Endothelial cell (in vitro differentiated cells): ENCODE data around the gene EPHB1. TPM values are rescaled to one million over a fixed set of nuclear protein-coding genes. Genes with fewer than 3 reads are reported as not detected.

Experiments
- DNase-seq: peaks from one replicate; pipeline ENCODE4 v3.0.0; 2021; ENCODE audit warnings: low spot score
- H3K27ac Mint-ChIP-seq: one replicate; pipeline ENCODE4 v1.8.0; 2021; ENCODE audit warnings: mixed read lengths, inconsistent platforms; ENCODE audit not compliant: unreplicated experiment
- H3K27me3 Mint-ChIP-seq: one replicate; pipeline ENCODE4 v1.8.0; 2021; ENCODE audit warnings: mild to moderate bottlenecking, moderate library complexity, mixed read lengths, inconsistent platforms; ENCODE audit not compliant: unreplicated experiment
- H3K36me3 Mint-ChIP-seq: one replicate; pipeline ENCODE4 v1.8.0; 2021; ENCODE audit warnings: mild to moderate bottlenecking, low read depth, mixed read lengths, inconsistent platforms; ENCODE audit not compliant: unreplicated experiment
- H3K4me1 Mint-ChIP-seq: one replicate; pipeline ENCODE4 v1.8.0; 2021; ENCODE audit warnings: mild to moderate bottlenecking, mixed read lengths, inconsistent platforms; ENCODE audit not compliant: unreplicated experiment
- H3K4me3 Mint-ChIP-seq: one replicate; pipeline ENCODE4 v1.8.0; 2021; ENCODE audit warnings: mild to moderate bottlenecking, mixed read lengths, inconsistent platforms; ENCODE audit not compliant: unreplicated experiment
- H3K9me3 Mint-ChIP-seq: one replicate; pipeline ENCODE4 v1.8.0; 2021; ENCODE audit warnings: mixed read lengths, inconsistent platforms; ENCODE audit not compliant: unreplicated experiment
- CTCF ChIP-seq: fragments of 200-600 bp; sonication (generic); IDR thresholded peaks from one replicate; pipeline ENCODE4 v1.5.0; 2021; ENCODE audit warnings: antibody characterized with exemption; ENCODE audit not compliant: unreplicated experiment
- total RNA-seq: library from RNA; stranded (reverse); fragmentation: NEBNext Ultra II Directional; extraction: Animal tissue kit (Norgen Biotek cat#: 25700); gene quantifications from one replicate; pipeline ENCODE4 v1.2.1, GENCODE V29; 2021; ENCODE audit not compliant: unreplicated experiment

Gene EPHB1
- total RNA-seq, 1 donor from 2014 or later = 5.7 TPM

DNA sequence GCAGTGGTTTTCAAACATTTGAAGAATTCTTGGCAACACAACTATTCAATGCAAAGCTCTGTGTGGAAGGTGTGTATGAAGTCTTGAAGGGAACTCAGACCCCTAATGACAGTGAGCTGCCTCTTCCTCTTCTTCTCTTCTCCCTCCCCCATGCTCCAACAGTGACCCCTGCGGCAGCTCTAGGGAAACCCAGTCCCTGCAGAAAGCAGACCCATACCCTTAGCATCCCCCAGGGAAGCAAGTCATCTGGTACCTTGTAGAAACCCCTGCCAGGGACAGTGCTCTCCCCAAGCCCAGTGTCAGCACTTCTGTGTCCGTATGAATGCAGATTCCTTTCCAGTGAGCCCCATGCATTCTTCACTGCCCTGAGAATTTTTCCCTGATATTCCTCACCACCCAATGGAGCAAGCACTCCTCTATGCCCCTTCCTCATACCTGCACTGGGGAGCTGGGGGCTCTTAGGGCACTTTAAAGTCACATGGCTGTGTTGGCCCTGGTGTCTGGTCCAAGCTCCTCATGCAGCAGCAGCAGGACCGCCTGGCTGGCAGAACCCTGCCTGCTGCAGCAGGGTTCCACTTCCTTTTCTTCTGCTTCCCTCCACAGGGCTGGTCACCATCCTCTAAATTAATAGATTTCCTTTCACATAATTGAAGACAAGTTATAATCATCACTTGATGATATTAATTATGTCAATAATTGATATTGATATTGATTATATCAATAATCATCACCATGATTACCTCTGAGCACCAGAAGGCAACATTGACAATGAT, 442.5 kb downstream of the EPHB1 start:
- no peak for TF ChIP-seq CTCF
- DNase-seq = peak; percentile 14
- H3K9me3 Mint-ChIP-seq = peaks cover 4% of the 10 kb centered on the region
- H3K36me3 Mint-ChIP-seq = peaks cover 13% of the 10 kb centered on the region
- peaks cover 5% of the 10 kb centered on the region for H3K27me3 Mint-ChIP-seq
- H3K4me3 Mint-ChIP-seq = no peak overlapping the region
- no peak overlapping the region for H3K27ac Mint-ChIP-seq
- H3K4me1 Mint-ChIP-seq = no peaks in the 10 kb centered on the region

DNA sequence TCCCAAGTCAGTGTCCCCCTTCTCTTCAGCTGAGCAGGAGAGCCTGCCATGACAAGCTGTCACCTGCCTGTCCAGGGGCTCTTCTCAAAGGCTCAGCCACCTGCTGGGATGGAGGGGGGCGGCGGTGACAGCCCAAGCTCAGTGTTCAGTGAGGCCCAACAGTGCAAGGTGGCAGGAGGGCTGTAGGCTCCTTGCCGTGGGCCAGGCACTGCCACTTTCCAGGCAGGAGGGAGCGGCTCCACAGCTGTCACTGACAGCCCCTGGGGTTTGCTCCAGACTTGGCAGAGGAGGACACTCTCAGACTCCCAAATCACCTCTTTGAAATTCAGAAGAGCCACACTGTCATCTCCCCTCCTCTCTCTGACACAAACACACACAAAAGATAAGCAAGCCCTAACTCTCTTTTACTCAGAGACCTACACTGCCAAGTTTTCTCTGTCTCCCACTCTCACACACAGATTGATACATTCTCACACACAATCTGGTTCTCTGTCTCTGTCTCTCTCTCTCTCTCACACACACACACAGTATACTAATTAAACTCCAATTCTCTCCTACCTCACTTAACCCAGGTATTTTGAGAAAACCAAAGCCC, 443.3 kb downstream of the EPHB1 start:
- Mint-ChIP-seq H3K27me3 (peaks cover 5% of the 10 kb centered on the region), H3K9me3 (peaks cover 4% of the 10 kb centered on the region), H3K27ac (no peak overlapping the region), H3K4me3 (no peak overlapping the region), H3K36me3 (peaks cover 12% of the 10 kb centered on the region), H3K4me1 (no peaks in the 10 kb centered on the region)
- no peak for TF ChIP-seq CTCF
- no peak for DNase-seq

GRCh38 chr3:135238871-135239614, 444.0 kb downstream of the EPHB1 start:
- Mint-ChIP-seq H3K4me1 (no peaks in the 10 kb centered on the region), H3K9me3 (peaks cover 3% of the 10 kb centered on the region), H3K4me3 (no peak overlapping the region), H3K27ac (no peak overlapping the region), H3K27me3 (peaks cover 5% of the 10 kb centered on the region), H3K36me3 (peaks cover 5% of the 10 kb centered on the region)
- no peak for TF ChIP-seq CTCF
- no peak for DNase-seq

- Mint-ChIP-seq H3K4me3 (no peak overlapping the region), H3K27ac (no peak overlapping the region), H3K36me3 (no peaks in the 10 kb centered on the region), H3K27me3 (peaks cover 5% of the 10 kb centered on the region), H3K9me3 (no peaks in the 10 kb centered on the region), H3K4me1 (no peaks in the 10 kb centered on the region)
- DNase-seq = no peak
- TF ChIP-seq CTCF = no peak
Measured at GRCh38 chr3:135239615-135239884, 444.5 kb downstream of the EPHB1 start.

DNA sequence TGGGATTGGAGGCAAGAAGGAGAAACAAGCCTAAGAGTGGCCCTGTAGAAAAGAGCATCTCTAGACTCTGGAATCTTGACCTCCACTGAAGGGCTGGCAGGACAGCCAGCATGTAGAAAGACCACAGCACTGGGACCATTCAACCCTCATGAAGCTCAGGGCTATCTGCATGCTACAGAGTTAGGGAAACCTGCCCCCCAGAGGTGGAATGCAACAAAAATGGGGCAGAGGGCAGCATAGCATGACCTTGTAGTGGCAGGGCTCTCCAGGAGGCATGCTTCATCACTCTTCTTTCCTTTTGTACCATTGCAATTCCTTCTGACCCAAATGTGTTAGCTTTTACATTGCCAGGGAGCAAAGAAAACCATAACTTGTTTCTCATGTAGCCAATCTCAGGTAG, 445.4 kb downstream of the EPHB1 start:
- Mint-ChIP-seq H3K27ac (no peak overlapping the region), H3K9me3 (no peaks in the 10 kb centered on the region), H3K4me3 (no peak overlapping the region), H3K36me3 (no peaks in the 10 kb centered on the region), H3K27me3 (peaks cover 5% of the 10 kb centered on the region), H3K4me1 (no peaks in the 10 kb centered on the region)
- peak; percentile 48 for DNase-seq
- peak; percentile 21 for TF ChIP-seq CTCF
